ENCODE data around the gene CRYBB2.
A peak's percentile ranks its signal among the peaks of the same experiment; 100 is the strongest.
"Not testable (repeated sequence)": the region's sequence is repeated elsewhere in the genome, so short reads cannot be mapped to it uniquely, and the experiment has no call there.

CRYBB2 gene

GRCh38 chr22:25199731-25200520, 19.5 kb upstream of the CRYBB2 start, which contains the start of gene CRYBB3:
CRYBB3 (plus strand) TSS chr22:25199858; CDS start chr22:25201397, 1,539 bp downstream.
- FAIRE-seq (peak; percentile 96), DNase-seq (ENCODE audit: low spot score) (no peak)

- FAIRE-seq (peak; percentile 72), DNase-seq (ENCODE audit: low spot score) (no peak)
Measured at GRCh38 chr22:25200967-25201366, 18.5 kb upstream of the CRYBB2 start.

- peak; percentile 27 for FAIRE-seq
- DNase-seq (ENCODE audit: low spot score): no peak
Measured at GRCh38 chr22:25201557-25202273, 17.7 kb upstream of the CRYBB2 start.

GRCh38 chr22:25202290-25202921, 17.0 kb upstream of the CRYBB2 start:
- DNase-seq (ENCODE audit: low spot score) (peak; percentile 92), FAIRE-seq (peak; percentile 98)

GRCh38 chr22:25203082-25203481, 16.4 kb upstream of the CRYBB2 start:
- FAIRE-seq (peak; percentile 68), DNase-seq (ENCODE audit: low spot score) (no peak)

- DNase-seq (ENCODE audit: low spot score): not testable (repeated sequence)
- peak; percentile 69 for FAIRE-seq
Measured at GRCh38 chr22:25204547-25204946, 14.9 kb upstream of the CRYBB2 start.

GRCh38 chr22:25205847-25206246, 13.6 kb upstream of the CRYBB2 start:
- no peak for DNase-seq (ENCODE audit: low spot score)
- FAIRE-seq: peak; percentile 74

- FAIRE-seq (no peak), DNase-seq (ENCODE audit: low spot score) (no peak)
Measured at GRCh38 chr22:25206998-25207397, 12.4 kb upstream of the CRYBB2 start.

- FAIRE-seq: peak; percentile 93
Measured at GRCh38 chr22:25207553-25208157, 11.8 kb upstream of the CRYBB2 start.

GRCh38 chr22:25208328-25208727, 11.1 kb upstream of the CRYBB2 start:
- DNase-seq (ENCODE audit: low spot score): no peak
- peak; percentile 70 for FAIRE-seq

More at GRCh38 chr22:25207553-25208157, 11.8 kb upstream of the CRYBB2 start:
- no peak for DNase-seq (ENCODE audit: low spot score)

GRCh38 chr22:25208743-25209505, 10.5 kb upstream of the CRYBB2 start:
- DNase-seq (ENCODE audit: low spot score): no peak
- no peak for FAIRE-seq

GRCh38 chr22:25210793-25211192, 8.6 kb upstream of the CRYBB2 start:
- DNase-seq (ENCODE audit: low spot score) (no peak), FAIRE-seq (peak; percentile 84)

- FAIRE-seq: peak; percentile 92
- DNase-seq (ENCODE audit: low spot score): no peak
Measured at GRCh38 chr22:25212337-25212736, 7.1 kb upstream of the CRYBB2 start.

GRCh38 chr22:25213221-25213620, 6.2 kb upstream of the CRYBB2 start:
- no peak for DNase-seq (ENCODE audit: low spot score)
- FAIRE-seq: peak; percentile 50

- FAIRE-seq (peak; percentile 86), DNase-seq (ENCODE audit: low spot score) (no peak)
Measured at GRCh38 chr22:25216230-25216629, 3.2 kb upstream of the CRYBB2 start.

- no peak for DNase-seq (ENCODE audit: low spot score)
- peak; percentile 59 for FAIRE-seq
Measured at GRCh38 chr22:25219948-25220442, 556 bp downstream of the CRYBB2 start.

GRCh38 chr22:25221790-25222189, 2.4 kb downstream of the CRYBB2 start:
- peak; percentile 69 for FAIRE-seq
- DNase-seq (ENCODE audit: low spot score): no peak

- DNase-seq (ENCODE audit: low spot score) (no peak), FAIRE-seq (peak; percentile 87)
Measured at GRCh38 chr22:25223269-25223850, 3.9 kb downstream of the CRYBB2 start.

- DNase-seq (ENCODE audit: low spot score): no peak
- FAIRE-seq: peak; percentile 100
Measured at GRCh38 chr22:25228822-25229221, 9.4 kb downstream of the CRYBB2 start.

GRCh38 chr22:25230760-25231159, 11.3 kb downstream of the CRYBB2 start:
- peak; percentile 91 for FAIRE-seq
- DNase-seq (ENCODE audit: low spot score): not testable (repeated sequence)
